Measurements from ENCODE around the gene FA2H.

The FA2H gene

DNA sequence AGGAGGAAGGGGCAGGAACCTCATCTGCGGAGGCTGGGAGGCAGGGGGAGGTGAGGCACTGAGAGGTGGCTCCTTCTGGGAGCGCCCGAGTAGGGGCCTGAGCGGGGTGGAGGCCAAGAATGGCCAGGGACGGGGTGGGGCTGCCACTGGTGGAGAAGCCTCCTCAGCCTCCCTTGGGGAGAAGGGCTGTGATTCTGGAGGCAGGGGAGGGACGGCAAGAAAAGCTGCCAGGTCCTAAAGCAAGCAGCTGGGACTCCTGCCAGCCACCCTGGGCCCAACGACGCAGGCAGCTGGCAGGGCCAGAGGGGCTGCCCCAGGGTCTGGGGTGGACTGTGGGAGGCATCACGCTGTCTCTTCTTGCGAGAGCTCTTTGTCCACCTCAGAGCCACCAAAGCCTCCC, 61.3 kb downstream of the FA2H start:
- no peak for DNase-seq (ENCODE audit: low spot score)
- TF ChIP-seq, protein P1, sequence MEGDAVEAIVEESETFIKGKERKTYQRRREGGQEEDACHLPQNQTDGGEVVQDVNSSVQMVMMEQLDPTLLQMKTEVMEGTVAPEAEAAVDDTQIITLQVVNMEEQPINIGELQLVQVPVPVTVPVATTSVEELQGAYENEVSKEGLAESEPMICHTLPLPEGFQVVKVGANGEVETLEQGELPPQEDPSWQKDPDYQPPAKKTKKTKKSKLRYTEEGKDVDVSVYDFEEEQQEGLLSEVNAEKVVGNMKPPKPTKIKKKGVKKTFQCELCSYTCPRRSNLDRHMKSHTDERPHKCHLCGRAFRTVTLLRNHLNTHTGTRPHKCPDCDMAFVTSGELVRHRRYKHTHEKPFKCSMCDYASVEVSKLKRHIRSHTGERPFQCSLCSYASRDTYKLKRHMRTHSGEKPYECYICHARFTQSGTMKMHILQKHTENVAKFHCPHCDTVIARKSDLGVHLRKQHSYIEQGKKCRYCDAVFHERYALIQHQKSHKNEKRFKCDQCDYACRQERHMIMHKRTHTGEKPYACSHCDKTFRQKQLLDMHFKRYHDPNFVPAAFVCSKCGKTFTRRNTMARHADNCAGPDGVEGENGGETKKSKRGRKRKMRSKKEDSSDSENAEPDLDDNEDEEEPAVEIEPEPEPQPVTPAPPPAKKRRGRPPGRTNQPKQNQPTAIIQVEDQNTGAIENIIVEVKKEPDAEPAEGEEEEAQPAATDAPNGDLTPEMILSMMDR (IDR thresholded peaks at IDR 0.05; ENCODE audit: extremely low read depth, missing control alignments), result no peak

DNA sequence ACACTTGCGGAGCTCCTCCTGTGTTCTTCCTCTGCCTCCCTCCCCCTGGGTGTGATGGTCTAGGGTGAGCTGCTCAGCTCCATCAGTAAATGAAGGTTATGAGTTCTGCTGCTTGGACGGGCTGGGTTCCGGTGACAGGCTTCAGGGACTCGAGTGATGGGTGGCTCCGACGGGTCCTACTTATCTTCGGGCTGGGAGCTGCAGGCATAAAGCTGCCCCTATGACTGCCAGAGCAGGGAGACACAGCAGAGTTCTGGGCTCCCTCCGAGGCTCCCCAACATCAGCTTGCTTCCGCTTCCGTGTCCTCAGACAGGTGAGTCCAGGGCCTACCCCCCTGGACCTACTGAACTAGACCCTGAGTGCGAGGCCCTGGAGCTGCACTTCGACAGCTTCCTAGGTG, 62.7 kb downstream of the FA2H start:
- TF ChIP-seq, protein P1 (IDR thresholded peaks at IDR 0.05; ENCODE audit: extremely low read depth, missing control alignments), result no peak
- DNase-seq (ENCODE audit: low spot score), result no peak

GRCh38 chr16:74710401-74710800, 64.2 kb downstream of the FA2H start:
- no peak for DNase-seq (ENCODE audit: low spot score)
- TF ChIP-seq, protein P1 (IDR thresholded peaks at IDR 0.05; ENCODE audit: extremely low read depth, missing control alignments), result no peak

GRCh38 chr16:74709441-74709877, 65.2 kb downstream of the FA2H start:
- peak; percentile 84 for DNase-seq (ENCODE audit: low spot score)
- TF ChIP-seq, protein P1 (IDR thresholded peaks at IDR 0.05; ENCODE audit: extremely low read depth, missing control alignments), result peak; percentile 77

GRCh38 chr16:74700438-74701225, 74.0 kb downstream of the FA2H start, which contains the start of gene MLKL:
Gene MLKL (minus strand): TSS chr16:74700862. CDS start chr16:74695757, 5,105 bp downstream.
- DNase-seq (ENCODE audit: low spot score), result peak; percentile 51

DNA sequence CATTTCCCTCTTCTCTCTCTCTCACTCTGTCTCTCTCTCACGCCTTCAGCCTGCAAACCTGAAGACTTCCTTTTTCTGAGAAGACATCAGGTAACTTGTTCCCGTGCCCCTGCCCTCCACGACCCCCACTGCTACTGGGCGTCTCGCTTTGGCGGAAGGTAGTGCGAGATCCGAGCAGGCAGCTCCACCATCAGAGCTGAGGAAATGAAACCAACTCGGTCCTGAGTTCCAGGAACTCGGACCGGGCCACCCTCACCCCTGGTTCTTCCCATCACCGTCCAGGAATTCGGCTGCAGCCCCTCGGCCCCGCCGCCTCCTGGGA, 74.5 kb downstream of the FA2H start:
- TF ChIP-seq, protein P1 (IDR thresholded peaks at IDR 0.05; ENCODE audit: extremely low read depth, missing control alignments), result no peak
- DNase-seq (ENCODE audit: low spot score), result peak; percentile 46

More at GRCh38 chr16:74700438-74701225, 74.0 kb downstream of the FA2H start, which contains the start of gene MLKL:
- TF ChIP-seq, protein P1 (IDR thresholded peaks at IDR 0.05; ENCODE audit: extremely low read depth, missing control alignments), result no peak

DNA sequence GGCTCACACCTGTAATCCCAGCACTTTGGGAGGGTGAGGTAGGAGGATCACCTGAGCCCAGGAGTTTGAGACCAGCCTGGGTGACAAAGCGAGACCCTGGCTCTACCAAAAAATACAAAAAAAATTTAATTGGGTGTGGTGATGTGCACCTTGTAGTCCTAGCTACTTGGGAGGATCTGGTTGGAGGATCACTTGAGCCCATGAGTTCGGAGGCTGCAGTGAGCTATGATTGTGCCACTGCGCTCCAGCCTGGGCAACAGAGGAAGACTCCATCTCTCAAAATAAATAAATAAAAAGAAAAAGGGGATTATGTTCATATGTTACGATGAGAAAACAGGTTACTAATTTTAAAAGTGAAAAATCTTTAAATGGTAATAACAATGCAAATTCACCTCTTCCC, 75.0 kb downstream of the FA2H start:
- DNase-seq (ENCODE audit: low spot score), result no peak
- TF ChIP-seq, protein P1 (IDR thresholded peaks at IDR 0.05; ENCODE audit: extremely low read depth, missing control alignments), result no peak
